ENCODE results near the gene SORCS2. TPM values are rescaled to one million over a fixed set of nuclear protein-coding genes. Genes with fewer than 3 reads are reported as not detected.

The SORCS2 gene
- polyA plus RNA-seq, 3 donors: 0.46 to 0.55 TPM; not detected in 1

DNA sequence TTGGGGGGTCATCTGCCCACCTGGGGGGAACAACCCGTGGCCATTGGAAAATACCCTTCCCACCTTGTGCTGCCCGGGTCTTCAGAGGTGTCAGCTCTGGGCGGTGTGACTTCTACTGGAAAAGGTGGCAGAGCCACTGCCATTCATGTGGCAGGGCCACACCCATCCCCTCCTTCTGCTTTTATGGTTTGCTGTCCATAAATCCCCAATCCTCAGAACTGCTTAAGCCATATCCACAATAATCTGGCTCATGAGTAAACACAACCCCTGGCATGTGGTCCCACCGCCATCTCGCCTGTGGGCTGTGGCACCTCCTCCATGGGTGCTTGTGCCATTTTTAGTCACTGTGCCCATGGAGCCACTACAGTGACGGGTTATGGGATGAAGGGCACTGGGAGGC lies 20.6 kb downstream of the SORCS2 start:
- Histone ChIP-seq H3K4me2 (replicated peaks; ENCODE audit: extremely low read depth, low read length, poor library complexity, severe bottlenecking) (no peak overlapping the region), H3K9ac (ENCODE audit: insufficient read depth, low read length, poor library complexity, severe bottlenecking) (no peak overlapping the region), H3K79me2 (ENCODE audit: insufficient read depth, low read length) (no peaks in the 10 kb centered on the region), H4K20me1 (ENCODE audit: insufficient read depth, low read length) (no peaks in the 10 kb centered on the region), H3K4me3 (replicated peaks in 1 of 3; ENCODE audit: low read depth in 2 of 3, low read length in 3 of 3) (no peak overlapping the region), H3K27ac (ENCODE audit: low read depth in 1 of 2, low read length in 2 of 2) (no peak overlapping the region), H3K27me3 (ENCODE audit: control insufficient read depth in 2 of 2, insufficient read depth in 2 of 2, low read length in 2 of 2) (no peaks in the 10 kb centered on the region), H3K9me3 (replicated peaks in 1 of 2; ENCODE audit: control insufficient read depth in 1 of 2, insufficient read depth in 1 of 2, low read length in 2 of 2) (peaks cover 0 to 4% of the 10 kb centered on the region in 2 donors), H3K36me3 (replicated peaks in 1 of 2; ENCODE audit: control insufficient read depth in 1 of 2, insufficient read depth in 2 of 2, low read length in 2 of 2) (no peaks in the 10 kb centered on the region), H2AFZ (ENCODE audit: insufficient read depth, low read depth, low read length, poor library complexity, severe bottlenecking) (no peak overlapping the region), H3K4me1 (ENCODE audit: control insufficient read depth in 1 of 2, insufficient read depth in 2 of 2, low read length in 2 of 2) (no peaks in the 10 kb centered on the region)
- peaks cover 4 to 5% (median 5%) of the 10 kb centered on the region in 3 donors for H3K27me3 Mint-ChIP-seq (ENCODE audit: low read depth in 3 of 3)
- TF ChIP-seq, protein P1, sequence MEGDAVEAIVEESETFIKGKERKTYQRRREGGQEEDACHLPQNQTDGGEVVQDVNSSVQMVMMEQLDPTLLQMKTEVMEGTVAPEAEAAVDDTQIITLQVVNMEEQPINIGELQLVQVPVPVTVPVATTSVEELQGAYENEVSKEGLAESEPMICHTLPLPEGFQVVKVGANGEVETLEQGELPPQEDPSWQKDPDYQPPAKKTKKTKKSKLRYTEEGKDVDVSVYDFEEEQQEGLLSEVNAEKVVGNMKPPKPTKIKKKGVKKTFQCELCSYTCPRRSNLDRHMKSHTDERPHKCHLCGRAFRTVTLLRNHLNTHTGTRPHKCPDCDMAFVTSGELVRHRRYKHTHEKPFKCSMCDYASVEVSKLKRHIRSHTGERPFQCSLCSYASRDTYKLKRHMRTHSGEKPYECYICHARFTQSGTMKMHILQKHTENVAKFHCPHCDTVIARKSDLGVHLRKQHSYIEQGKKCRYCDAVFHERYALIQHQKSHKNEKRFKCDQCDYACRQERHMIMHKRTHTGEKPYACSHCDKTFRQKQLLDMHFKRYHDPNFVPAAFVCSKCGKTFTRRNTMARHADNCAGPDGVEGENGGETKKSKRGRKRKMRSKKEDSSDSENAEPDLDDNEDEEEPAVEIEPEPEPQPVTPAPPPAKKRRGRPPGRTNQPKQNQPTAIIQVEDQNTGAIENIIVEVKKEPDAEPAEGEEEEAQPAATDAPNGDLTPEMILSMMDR (IDR thresholded peaks at IDR 0.05): no peak
- H3K4me3 Mint-ChIP-seq: no peak overlapping the region
- intact Hi-C loops (cut with micrococcal nuclease): no loop called here
- no peak overlapping the region for H3K27ac Mint-ChIP-seq
- DNase-seq: no peak
- 69% methylated on average over 6 of the region's 6 CpGs for WGBS (ENCODE audit: insufficient coverage)
- H3K9me3 Mint-ChIP-seq: peaks cover 0 to 12% (median 4%) of the 10 kb centered on the region in 7 donors
- H3K4me1 Mint-ChIP-seq: no peaks in the 10 kb centered on the region
- no peaks in the 10 kb centered on the region for H3K36me3 Mint-ChIP-seq

DNA sequence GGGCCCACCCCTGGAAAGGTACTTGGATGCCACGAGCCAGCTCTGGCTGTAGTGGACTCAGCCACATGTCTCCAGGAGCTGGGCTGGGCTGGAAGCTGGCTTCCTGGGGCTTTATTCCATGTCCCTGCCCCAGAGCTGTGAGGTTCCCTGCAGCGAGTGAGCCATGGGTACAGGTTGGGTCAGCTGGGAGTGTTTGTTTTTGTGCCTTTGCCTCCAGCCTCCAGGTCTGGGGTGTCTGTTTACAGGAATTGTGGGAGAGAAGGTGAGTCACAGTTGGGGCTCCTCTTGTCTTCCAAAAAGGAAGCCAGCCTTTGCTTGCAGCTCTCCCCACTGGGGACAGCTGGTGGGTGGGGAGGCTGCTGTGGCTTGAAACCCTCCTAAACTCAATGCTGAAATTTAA lies 21.5 kb downstream of the SORCS2 start:
- Mint-ChIP-seq H3K4me3 (no peak overlapping the region), H3K27me3 (ENCODE audit: low read depth in 3 of 3) (peaks cover 2 to 6% (median 5%) of the 10 kb centered on the region in 3 donors), H3K27ac (no peak overlapping the region), H3K4me1 (no peaks in the 10 kb centered on the region), H3K9me3 (peaks cover 0 to 12% (median 4%) of the 10 kb centered on the region in 7 donors), H3K36me3 (no peaks in the 10 kb centered on the region)
- Histone ChIP-seq H3K36me3 (replicated peaks in 1 of 2; ENCODE audit: control insufficient read depth in 1 of 2, insufficient read depth in 2 of 2, low read length in 2 of 2) (no peaks in the 10 kb centered on the region), H3K79me2 (ENCODE audit: insufficient read depth, low read length) (no peaks in the 10 kb centered on the region), H4K20me1 (ENCODE audit: insufficient read depth, low read length) (no peaks in the 10 kb centered on the region), H3K9me3 (replicated peaks in 1 of 2; ENCODE audit: control insufficient read depth in 1 of 2, insufficient read depth in 1 of 2, low read length in 2 of 2) (peaks cover 0 to 4% of the 10 kb centered on the region in 2 donors), H2AFZ (ENCODE audit: insufficient read depth, low read depth, low read length, poor library complexity, severe bottlenecking) (no peak overlapping the region), H3K4me1 (ENCODE audit: control insufficient read depth in 1 of 2, insufficient read depth in 2 of 2, low read length in 2 of 2) (no peaks in the 10 kb centered on the region), H3K4me3 (replicated peaks in 1 of 3; ENCODE audit: low read depth in 2 of 3, low read length in 3 of 3) (no peak overlapping the region), H3K4me2 (replicated peaks; ENCODE audit: extremely low read depth, low read length, poor library complexity, severe bottlenecking) (no peak overlapping the region), H3K9ac (ENCODE audit: insufficient read depth, low read length, poor library complexity, severe bottlenecking) (no peak overlapping the region), H3K27ac (ENCODE audit: low read depth in 1 of 2, low read length in 2 of 2) (no peak overlapping the region), H3K27me3 (ENCODE audit: control insufficient read depth in 2 of 2, insufficient read depth in 2 of 2, low read length in 2 of 2) (no peaks in the 10 kb centered on the region)
- 83% methylated on average over 2 of the region's 2 CpGs for WGBS (ENCODE audit: insufficient coverage)
- TF ChIP-seq, protein P1 (IDR thresholded peaks at IDR 0.05): no peak
- intact Hi-C loops (cut with micrococcal nuclease): no loop called here
- no peak for DNase-seq

All from CD14-positive monocyte (primary cell).